ENCODE results near the gene TMEM266.

TMEM266 gene

DNA sequence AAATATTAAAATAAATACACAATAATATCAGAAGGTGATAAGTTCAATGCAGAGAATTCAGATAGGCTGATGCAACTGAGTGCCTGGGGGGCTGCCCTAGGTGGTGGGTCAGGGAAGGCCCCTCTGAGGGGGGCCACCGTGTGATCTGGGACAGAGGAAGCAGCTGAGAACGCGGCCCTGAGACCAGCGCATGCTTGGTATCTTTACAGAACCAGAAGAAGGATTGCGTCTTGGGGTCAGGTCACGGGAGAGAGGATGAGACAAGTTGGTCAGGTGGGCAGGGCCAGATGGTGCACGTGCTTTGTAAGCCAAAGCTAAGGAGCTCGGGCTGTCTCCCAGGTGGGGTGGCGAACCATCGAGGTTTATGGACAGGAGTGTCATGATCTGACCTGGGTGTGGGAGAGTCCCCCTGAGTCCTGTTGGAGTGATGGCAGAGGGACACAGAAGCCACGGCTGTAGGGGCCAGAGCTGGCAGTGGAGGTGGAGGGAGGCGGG, 130.3 kb downstream of the TMEM266 start:
- Mint-ChIP-seq H3K36me3 (ENCODE audit: low read depth) (no peaks in the 10 kb centered on the region), H3K9me3 (no peaks in the 10 kb centered on the region), H3K27me3 (peaks cover 57% of the 10 kb centered on the region), H3K4me1 (ENCODE audit: low read depth) (peaks cover 15% of the 10 kb centered on the region), H3K27ac (no peak overlapping the region), H3K4me3 (no peak overlapping the region)

DNA sequence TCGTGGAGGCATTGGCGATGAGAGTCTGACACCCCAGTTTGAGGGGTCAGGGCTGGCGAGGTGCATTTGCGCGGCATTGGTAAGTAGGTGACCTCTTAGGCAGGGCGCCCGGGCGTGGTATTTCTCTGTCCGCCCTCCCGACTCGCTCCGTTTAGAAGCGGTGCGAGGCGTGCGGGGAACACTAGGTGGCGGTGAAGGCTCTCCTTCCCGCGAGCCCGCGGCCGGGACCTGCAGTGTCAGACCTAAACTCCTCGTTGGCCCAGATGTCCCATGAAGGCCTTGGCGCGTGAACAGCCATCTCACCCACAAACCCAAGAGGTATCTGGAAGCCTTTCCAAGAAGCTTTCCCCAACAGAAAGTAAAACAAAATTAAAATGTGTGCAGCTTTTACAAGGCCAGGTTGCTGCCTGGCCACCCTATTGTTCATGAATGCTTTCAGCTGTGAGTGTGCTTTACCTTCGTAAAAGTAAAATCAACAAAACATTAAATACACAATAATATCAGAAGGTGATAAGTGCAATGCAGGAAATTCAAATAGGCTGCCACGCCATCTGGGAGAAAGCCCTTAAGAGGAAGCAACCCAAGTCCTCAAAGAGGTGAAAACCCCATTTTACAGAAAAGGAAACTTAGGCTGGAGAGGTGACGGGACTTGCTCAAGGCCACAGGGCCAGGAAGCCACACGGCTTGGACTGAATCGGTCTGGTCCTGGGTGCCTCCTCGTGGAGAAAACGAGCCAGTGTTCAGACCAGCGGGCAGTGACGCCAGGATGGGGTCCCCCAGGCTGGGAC, 131.2 kb downstream of the TMEM266 start:
- peaks cover 15% of the 10 kb centered on the region for H3K4me1 Mint-ChIP-seq (ENCODE audit: low read depth)
- peaks cover 51% of the 10 kb centered on the region for H3K27me3 Mint-ChIP-seq
- H3K27ac Mint-ChIP-seq, result no peak overlapping the region
- no peaks in the 10 kb centered on the region for H3K36me3 Mint-ChIP-seq (ENCODE audit: low read depth)
- no peak overlapping the region for H3K4me3 Mint-ChIP-seq
- H3K9me3 Mint-ChIP-seq, result no peaks in the 10 kb centered on the region

DNA sequence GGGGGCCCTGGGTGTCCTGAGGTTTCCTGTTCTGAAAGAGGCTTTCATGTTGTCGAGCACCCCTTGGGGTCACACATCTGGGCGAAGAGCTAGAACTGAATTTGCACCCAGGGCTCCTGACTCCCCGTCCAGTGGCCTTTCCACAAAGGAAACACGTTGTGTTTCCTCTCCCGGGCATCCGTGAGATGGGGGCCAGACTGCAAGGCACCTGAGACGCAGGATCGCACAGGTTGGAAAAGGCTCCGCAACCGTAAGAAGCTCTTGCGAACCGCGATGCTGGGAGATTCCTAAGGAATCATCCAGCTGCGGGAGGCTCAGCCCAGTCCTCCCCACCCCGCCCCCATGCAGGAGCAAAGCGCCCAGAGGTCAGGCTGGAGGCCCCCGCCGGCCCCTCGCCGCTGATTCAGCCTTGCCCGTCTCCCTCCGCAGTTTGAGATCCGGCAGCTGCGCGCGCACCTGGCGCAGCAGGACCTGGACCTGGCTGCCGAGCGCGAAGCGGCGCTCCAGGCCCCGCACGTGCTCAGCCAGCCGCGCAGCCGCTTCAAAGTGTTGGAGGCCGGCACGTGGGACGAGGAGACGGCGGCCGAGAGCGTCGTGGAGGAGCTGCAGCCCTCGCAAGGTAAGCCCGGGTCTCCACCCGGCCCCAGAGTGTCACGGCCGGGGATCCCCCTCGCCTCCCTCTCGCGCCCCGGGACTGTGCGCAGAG, 131.9 kb downstream of the TMEM266 start:
- no peak overlapping the region for H3K4me3 Mint-ChIP-seq
- H3K36me3 Mint-ChIP-seq (ENCODE audit: low read depth), result no peaks in the 10 kb centered on the region
- no peaks in the 10 kb centered on the region for H3K9me3 Mint-ChIP-seq
- peaks cover 15% of the 10 kb centered on the region for H3K4me1 Mint-ChIP-seq (ENCODE audit: low read depth)
- peaks cover 47% of the 10 kb centered on the region for H3K27me3 Mint-ChIP-seq
- no peak overlapping the region for H3K27ac Mint-ChIP-seq

DNA sequence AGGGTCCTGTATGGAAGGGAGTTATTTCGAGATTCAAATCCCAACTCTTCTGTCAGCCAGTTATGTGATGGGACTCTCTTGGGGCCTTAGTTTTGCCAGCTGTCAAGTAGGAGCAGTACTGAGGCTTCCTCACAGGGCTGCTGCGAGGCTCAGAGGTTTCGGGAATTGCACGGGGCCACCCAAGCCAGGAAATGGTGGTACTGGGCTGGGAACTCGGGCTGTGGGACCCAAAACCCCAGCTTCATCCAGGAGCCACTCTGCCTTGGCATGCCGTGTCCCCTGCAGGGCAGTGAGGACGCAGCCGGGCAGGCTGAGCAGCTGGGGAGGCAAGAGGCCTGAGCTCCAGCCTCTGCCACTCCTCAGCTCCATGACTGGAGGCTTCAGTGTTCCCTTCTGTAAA, 132.9 kb downstream of the TMEM266 start:
- Mint-ChIP-seq H3K36me3 (ENCODE audit: low read depth) (no peaks in the 10 kb centered on the region), H3K4me3 (no peak overlapping the region), H3K4me1 (ENCODE audit: low read depth) (peaks cover 20% of the 10 kb centered on the region), H3K9me3 (no peaks in the 10 kb centered on the region), H3K27me3 (peaks cover 40% of the 10 kb centered on the region), H3K27ac (no peak overlapping the region)

DNA sequence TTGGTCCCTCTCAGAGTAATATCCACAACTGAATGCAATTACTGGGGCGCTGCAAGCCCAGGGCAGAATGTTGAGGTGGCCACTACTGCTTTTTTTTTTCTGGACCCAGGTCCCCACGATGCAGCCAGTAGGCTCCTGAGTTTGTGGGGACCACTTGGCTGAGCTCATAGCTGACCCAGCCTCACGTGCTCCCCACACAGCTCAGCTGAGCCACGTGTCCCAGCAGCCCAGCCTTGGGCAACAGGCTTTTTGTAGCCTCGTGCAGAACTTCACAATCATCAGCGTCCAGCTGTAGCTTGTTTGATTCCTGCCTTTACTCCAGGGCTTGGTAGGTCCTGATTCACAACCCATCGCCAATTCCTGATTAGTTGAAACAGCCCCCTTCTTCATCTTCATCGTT, 134.1 kb downstream of the TMEM266 start:
- Mint-ChIP-seq H3K4me1 (ENCODE audit: low read depth) (peaks cover 20% of the 10 kb centered on the region), H3K27me3 (peaks cover 29% of the 10 kb centered on the region), H3K9me3 (no peaks in the 10 kb centered on the region), H3K36me3 (ENCODE audit: low read depth) (no peaks in the 10 kb centered on the region), H3K27ac (no peak overlapping the region), H3K4me3 (no peak overlapping the region)

DNA sequence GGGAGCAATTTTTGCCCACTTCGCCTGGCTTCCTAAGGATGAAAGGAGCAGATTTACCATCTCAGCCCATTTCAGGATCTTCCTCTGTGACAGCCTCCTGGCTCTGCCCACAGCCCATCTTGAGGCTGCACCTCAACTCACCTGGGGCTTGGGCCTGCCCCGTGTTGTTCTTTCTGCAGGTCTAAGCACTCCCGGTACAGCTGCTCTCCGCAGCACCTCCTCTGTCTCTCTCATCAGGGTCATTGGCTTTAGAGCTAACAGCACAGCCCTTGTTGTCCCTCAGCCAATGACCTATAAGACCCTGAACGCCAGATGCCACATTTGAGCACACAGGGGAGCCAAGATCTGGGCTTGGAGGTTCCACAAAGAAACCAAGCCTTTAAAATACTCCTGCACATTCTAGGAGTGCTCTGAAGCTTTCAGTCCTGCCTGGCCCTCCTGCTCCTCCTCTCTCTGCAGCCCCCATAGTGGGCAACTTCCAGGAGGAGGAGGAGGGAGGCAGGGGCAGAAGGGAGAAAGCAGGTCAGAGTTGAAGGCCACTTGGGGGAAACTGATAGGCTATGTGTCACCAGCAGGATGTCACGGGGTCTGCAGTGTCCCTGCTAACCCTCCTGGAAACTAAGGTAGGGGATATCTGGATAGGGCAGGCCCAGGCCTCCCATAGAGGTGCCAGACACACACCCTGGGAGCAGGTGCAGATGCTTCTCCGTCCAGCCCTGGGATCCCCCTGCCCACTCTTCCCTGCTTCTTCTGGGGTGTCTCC, 135.9 kb downstream of the TMEM266 start:
- Mint-ChIP-seq H3K27me3 (peaks cover 14% of the 10 kb centered on the region), H3K27ac (no peak overlapping the region), H3K9me3 (no peaks in the 10 kb centered on the region), H3K4me3 (no peak overlapping the region), H3K4me1 (ENCODE audit: low read depth) (peaks cover 12% of the 10 kb centered on the region), H3K36me3 (ENCODE audit: low read depth) (no peaks in the 10 kb centered on the region)

DNA sequence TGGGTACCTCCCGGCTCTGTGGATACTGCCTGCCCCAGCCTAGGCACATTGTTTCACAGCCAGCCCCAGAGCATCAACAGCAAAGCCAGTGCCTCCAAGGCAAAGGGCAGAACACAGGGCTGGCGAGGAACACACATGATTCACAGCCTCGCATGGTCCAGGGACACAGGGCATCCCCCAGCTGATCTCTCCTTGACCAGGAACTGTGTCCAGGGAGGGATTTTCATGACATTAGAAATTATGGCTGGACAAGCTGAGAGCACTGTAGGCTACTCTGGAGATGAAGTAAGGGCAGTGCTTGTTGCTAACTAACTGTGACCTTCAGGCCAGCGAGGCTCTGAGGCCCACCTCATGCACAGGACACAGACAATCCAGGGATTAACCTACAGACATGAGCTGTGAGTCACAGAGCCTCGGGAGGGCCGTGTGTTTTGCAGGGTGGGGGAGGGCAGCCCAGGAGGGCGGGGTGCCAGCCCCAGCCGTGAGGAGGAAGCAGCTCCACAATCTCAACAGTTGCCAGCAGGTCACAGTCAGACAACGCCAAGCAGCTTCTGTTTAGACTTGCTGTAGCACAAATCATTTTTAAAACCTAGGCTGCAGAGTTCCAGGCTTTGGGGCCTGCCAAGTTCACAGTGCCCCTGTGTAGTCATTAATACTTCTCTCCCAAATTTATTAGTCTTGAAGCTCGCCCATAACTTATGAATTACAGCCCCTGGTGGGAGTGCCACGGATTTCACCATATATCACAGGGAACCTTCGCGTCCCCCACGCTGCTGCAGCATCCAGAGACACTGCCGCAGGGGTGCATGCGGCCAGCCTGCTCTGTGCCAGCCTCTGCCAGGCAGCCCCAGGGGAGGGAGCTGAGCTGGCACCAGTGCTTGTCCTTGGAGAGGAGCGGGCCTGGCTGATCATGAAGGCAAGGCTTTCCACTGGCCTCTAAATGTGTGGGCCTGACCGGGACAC, 136.8 kb downstream of the TMEM266 start:
- Mint-ChIP-seq H3K27me3 (peaks cover 8% of the 10 kb centered on the region), H3K9me3 (no peaks in the 10 kb centered on the region), H3K27ac (no peak overlapping the region), H3K36me3 (ENCODE audit: low read depth) (no peaks in the 10 kb centered on the region), H3K4me3 (no peak overlapping the region), H3K4me1 (ENCODE audit: low read depth) (peaks cover 5% of the 10 kb centered on the region)

DNA sequence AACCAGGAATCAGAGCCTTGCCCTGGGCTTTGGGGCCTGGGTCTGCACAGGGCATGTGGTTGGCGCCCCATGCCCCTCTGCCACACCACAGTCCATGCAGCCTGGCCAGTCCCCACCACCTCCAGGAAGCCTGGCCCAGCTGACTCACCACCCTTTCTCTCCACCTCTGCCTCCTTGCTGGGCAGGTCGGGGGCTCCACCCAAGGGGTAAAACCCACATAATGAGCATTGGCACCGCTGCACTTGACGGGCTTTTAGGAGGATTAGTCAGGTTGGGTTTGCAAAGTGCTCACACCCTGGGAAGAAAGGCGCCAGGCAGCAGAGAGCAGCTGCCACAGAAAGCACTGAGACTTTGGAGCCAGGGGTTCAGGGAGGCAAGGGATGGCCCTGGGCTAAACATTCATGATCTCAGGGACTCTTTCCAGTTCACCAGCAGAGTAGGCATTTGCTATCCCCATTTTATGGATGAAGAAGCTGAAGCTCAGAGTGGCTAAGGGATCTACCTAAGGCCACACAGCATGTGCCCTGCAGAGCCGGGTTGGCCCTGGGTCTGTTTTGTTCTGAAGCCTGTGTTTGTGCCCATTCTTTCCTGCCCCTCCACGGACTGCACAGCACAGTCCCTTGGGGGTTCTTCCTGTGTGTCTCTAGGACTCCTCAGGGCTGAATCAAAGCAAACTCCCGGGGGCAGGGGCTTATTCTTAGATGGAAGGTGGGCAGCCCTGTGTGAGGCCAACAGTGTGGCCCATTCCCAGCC, 138.1 kb downstream of the TMEM266 start:
- no peak overlapping the region for H3K4me3 Mint-ChIP-seq
- H3K4me1 Mint-ChIP-seq (ENCODE audit: low read depth), result peaks cover 5% of the 10 kb centered on the region
- no peaks in the 10 kb centered on the region for H3K36me3 Mint-ChIP-seq (ENCODE audit: low read depth)
- no peak overlapping the region for H3K27ac Mint-ChIP-seq
- H3K27me3 Mint-ChIP-seq, result peaks cover 4% of the 10 kb centered on the region
- no peaks in the 10 kb centered on the region for H3K9me3 Mint-ChIP-seq

DNA sequence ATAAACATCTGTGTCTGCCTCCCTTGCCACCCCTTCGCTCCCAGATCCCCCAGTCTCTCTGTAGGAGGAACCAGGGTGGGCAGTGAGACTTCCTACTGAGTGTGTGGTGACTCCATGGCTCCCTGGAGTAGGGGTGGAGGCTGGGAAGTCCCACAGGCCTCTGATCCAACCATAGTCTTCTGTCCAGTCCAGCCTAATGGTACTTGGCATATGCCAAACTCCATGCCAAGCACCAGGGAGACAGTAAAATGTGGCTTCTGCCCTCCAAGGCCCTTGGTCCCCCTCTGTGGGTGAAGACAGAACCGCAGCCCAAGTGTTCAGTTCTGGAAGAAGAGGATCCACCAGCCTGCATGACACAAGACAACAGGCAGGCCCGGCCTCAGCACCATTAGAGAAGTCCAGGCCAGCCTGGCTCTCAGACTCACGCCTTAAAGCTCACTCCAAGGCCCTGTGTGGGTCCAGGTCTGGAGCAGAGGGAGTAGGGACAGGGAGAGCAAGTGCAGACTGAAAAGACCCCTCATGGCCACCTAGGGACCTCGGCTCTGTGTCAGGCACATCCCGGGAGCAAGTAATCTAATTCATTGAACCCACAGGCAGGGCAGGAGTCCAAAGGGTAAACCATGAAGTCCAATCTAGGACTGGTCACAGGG, 138.8 kb downstream of the TMEM266 start:
- H3K4me1 Mint-ChIP-seq (ENCODE audit: low read depth), result peaks cover 5% of the 10 kb centered on the region
- no peaks in the 10 kb centered on the region for H3K36me3 Mint-ChIP-seq (ENCODE audit: low read depth)
- no peak overlapping the region for H3K4me3 Mint-ChIP-seq
- no peak overlapping the region for H3K27ac Mint-ChIP-seq
- H3K27me3 Mint-ChIP-seq, result peaks cover 3% of the 10 kb centered on the region
- no peaks in the 10 kb centered on the region for H3K9me3 Mint-ChIP-seq

DNA sequence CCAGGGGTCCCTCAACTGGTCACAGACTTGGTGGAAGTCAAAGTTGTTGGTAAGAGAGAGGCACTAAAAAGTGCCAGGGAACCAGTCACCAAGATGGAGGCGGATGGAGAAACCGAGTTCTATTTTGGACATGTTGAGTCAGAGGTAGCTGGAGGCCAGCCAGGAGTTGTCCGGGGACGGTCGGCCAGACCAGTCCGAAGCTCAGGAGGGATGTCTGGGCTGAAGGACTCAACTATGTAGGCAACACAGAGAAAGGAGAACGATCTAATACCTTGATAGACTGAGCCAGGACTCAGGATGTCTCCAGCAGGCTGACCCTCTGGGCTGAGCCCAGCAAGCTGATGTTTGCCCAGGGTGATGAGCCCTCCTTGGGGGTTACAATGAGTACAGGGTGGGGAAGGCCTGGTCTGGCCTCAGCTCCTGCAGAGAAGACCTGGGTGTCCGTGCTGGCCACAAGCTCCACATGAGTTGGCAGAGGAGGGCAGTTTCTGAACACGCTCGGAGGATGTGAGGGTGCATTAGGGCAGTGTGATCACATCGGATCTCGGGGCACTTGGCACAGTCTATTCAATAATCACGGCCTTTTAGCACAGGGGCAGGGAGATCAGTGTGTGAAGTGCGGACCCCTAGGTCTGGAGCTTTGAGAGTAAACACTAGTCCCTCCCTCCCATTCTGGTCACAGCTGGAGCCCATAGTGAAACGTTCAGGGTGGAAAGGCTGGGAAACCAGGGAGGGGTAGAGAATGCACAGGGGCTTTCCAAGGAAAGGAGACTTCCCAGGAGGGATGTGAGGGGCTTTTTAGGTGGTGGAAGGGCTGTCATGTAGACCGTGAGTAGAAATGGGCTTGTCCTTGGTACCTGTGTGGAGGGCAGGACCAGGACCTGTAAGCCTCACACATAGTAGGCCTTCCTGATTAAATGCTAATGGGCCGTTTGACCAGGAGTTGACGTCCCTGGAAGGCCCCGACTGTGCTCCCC, 139.6 kb downstream of the TMEM266 start:
- Mint-ChIP-seq H3K4me3 (no peak overlapping the region), H3K36me3 (ENCODE audit: low read depth) (no peaks in the 10 kb centered on the region), H3K27me3 (no peaks in the 10 kb centered on the region), H3K27ac (no peak overlapping the region), H3K4me1 (ENCODE audit: low read depth) (peaks cover 5% of the 10 kb centered on the region), H3K9me3 (no peaks in the 10 kb centered on the region)

DNA sequence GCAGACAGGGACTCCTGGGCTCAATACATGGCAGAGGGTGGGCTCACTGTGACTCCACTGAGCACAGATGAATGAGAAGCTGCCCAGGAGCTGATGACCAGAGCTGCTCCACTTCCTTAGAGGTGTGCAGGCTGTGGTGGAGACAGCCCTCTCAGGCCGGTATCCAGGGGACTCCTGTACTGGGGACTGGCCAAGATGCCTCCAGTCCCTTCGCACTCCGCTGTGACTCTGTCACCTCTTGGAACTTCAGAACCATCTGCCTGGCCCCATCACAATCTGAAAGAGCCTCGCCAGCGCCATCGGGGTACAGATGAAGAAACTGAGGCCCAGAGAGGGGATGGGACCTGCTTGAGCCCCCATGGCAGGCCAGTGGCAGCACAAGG, 140.3 kb downstream of the TMEM266 start:
- no peak overlapping the region for H3K27ac Mint-ChIP-seq
- no peaks in the 10 kb centered on the region for H3K36me3 Mint-ChIP-seq (ENCODE audit: low read depth)
- H3K27me3 Mint-ChIP-seq, result no peaks in the 10 kb centered on the region
- H3K9me3 Mint-ChIP-seq, result no peaks in the 10 kb centered on the region
- H3K4me3 Mint-ChIP-seq, result no peak overlapping the region
- peaks cover 5% of the 10 kb centered on the region for H3K4me1 Mint-ChIP-seq (ENCODE audit: low read depth)

DNA sequence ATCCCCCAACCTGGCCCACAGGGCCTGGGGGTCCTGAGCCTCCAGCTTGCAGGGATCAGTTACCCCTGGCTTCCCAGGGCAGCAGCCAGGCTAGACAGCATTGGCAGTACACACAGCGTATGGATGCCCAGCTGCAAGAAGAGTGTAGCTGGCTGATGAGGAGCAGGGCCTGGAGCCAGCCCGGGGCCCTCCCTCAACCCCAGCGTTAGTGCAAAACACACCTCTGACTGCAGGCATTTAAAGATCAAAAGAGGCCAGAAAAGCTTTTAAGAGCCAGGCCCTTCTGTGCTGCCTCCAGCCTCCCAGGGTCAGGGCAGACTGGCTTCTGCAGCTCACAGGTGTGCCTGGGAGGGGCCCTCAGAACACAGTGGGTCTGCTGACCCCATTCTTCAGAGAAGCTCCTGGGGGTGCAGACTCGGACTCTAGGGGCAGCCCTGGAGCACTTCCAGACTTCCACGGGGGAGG, 140.9 kb downstream of the TMEM266 start:
- H3K27ac Mint-ChIP-seq, result no peak overlapping the region
- H3K36me3 Mint-ChIP-seq (ENCODE audit: low read depth), result no peaks in the 10 kb centered on the region
- no peaks in the 10 kb centered on the region for H3K9me3 Mint-ChIP-seq
- no peak overlapping the region for H3K4me3 Mint-ChIP-seq
- peaks cover 5% of the 10 kb centered on the region for H3K4me1 Mint-ChIP-seq (ENCODE audit: low read depth)
- H3K27me3 Mint-ChIP-seq, result no peaks in the 10 kb centered on the region

All from stimulated activated naive CD8-positive, alpha-beta T cell treated with anti-CD3 and anti-CD28 coated beads, Interleukin-15, Interleukin-2, amounts not matched to agents 100 ng/mL and 50 ng/mL, for 24 hours (primary cell).